Measurements from ENCODE around the gene MAP3K20.
"Not testable (repeated sequence)": the region's sequence is repeated elsewhere in the genome, so short reads cannot be mapped to it uniquely, and the experiment has no call there.

MAP3K20 gene

DNA sequence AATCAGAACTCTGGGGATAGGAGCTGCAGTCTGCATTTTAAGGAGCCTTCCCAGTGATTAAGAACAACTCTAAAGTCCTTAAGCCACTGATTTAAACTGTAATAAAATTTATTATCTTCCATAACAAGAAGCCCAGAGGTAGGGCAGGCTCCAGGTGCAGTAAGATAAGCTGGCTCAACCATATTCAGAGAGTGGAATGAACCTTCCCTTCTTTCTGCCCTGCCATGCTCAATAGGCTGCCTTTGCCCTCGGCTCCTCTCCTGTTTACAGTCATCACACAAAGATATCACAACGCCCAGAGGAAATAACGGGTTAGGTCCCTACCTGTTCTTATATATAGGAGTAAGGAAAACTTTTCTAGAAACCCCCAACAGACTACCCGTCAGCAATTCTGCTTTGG, 188.5 kb downstream of the MAP3K20 start:
- no peak for DNase-seq (ENCODE audit: low read depth in 2 of 2, low spot score in 1 of 2)

DNA sequence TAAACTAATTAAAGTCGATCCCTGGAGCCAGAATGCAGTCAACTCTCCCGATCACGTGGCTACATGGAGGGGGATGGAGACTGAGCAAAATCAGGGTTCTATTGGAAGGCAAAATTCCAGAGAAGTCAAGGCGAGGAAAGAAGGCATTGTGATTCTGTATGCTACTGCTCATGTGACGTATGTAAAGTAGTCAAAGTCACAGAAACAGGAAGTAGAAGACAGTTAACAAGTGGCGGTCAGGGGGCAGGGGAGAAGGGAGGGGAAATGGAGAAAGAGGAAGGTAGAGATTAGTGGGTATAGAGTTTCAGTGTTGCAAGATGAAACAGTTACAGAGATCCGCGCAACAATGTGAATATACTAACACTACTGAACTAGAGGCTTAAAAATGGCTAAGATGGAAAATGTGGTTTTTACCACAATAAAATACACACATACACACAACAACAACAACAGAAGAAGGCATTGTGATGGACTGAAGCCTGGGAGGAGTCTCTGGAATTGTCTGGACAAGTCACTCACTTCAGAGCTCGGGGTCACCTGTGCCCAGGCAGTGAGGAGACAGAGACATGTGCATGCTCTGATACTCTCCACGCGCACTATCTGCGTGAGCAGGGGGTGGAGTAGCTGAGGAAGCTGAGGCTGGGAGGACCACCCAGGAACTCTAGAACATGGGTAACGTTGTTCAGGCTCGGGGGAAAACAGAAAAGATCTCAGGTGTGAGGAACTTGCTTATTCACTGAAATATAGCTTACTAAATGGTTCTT, 189.1 kb downstream of the MAP3K20 start:
- DNase-seq (ENCODE audit: low read depth in 2 of 2, low spot score in 1 of 2): no peak

DNA sequence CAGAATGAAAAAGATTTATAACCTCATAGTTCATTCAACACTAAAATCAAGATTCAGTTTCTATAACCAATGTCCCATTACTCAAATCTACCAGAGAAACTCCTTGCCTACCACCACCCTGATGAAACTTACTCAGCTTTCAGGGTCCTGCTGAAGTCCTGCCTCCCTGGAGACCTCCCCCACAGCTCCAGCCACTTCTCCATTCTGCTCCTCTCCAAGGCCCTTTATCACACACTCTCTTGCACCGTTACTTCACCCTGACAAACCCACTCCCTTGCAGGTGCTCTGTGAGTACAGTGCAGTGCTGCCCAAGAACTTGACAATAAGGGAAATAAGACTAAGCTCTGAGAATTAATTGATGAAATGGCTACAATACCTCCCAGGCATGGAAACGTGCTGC, 195.5 kb downstream of the MAP3K20 start:
- DNase-seq (ENCODE audit: low read depth in 2 of 2, low spot score in 1 of 2): no peak

DNA sequence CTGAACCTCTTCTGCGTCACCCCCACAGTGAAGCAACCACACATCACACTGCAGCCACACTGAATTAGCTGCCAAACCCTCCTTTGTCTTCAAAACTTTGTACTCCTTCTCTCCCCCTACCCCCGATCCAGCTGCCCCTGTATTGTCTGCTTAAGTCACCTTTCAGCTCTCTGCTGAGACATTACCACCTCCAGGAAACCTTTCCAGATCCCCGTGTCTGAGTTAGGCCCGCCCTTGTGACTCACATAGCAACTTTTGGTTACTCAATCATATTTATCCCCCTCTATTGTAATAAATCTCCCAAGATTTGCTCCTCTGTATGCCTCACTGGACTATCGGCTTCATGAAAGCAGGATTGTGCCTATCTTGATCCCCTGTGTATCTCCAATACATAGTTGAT, 196.2 kb downstream of the MAP3K20 start:
- no peak for DNase-seq (ENCODE audit: low read depth in 2 of 2, low spot score in 1 of 2)

DNA sequence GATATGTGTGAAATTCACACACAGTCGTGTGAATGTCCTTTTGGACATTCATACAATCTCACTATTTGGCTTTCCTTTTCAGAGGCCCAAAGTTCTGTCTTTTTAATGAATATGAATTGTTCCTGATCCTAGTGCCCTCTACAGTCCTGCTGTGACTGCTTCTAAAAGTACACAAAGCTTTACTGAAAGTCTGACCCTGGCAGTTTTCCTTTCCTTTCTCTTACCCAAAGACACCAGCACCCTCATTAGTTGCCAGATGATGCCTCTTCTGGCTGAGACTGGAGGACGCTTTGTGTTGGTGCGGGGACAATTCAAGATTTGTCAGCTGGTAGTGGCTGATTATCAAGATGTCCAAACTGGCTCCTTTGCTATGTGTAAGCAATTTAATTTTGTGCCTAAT, 197.2 kb downstream of the MAP3K20 start:
- no peak for DNase-seq (ENCODE audit: low read depth in 2 of 2, low spot score in 1 of 2)

DNA sequence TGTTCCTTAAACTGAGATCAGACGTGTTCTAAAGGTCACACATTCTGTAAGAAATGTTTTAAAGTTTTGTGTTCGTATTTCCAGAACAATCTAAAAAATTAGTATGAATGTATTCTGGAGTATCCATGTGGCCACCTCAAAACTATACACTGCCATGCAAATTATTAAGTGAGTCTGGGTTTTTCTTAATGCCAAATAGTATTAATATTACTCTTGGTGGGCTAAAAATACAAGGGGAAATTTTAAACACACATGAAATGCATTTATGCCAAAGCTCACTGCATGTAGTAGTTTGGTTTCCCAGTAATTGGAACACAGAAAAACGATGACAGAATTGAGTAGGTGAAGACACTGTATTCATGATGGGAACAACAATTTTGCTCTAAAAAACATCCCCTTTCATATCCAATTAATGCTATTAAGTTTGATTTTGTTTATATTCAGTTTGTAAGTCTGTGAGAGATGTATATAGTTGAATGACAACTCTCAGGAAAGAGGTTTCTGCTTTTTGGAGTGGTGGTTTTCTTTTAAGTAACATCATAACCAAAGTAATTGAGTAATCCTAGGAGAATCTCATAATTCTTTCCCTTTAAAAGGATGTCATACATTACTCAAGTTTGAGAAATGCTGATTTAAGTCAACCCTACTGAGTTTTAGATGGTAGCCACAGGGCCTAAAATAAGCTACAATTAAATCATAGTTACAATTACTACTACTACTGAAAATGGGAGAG, 203.3 kb downstream of the MAP3K20 start:
- DNase-seq (ENCODE audit: low read depth in 2 of 2, low spot score in 1 of 2): no peak

DNA sequence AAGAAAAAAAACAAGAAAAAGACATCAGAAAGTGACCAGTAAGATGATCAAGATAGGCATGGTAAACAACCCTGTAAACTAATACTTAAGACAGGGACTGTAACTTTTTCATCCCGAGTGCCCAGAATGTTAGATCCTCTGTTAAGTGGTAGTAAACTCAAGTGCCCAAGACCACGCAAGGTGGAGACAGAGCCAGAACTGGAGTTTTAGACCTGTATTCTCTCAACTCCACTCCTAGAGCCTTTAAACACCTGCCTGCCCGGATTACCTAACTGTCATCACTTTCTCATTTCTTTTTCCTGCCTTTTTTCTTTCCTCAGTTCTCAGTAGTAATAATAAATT, 203.9 kb downstream of the MAP3K20 start:
- no peak for DNase-seq (ENCODE audit: low read depth in 2 of 2, low spot score in 1 of 2)

DNA sequence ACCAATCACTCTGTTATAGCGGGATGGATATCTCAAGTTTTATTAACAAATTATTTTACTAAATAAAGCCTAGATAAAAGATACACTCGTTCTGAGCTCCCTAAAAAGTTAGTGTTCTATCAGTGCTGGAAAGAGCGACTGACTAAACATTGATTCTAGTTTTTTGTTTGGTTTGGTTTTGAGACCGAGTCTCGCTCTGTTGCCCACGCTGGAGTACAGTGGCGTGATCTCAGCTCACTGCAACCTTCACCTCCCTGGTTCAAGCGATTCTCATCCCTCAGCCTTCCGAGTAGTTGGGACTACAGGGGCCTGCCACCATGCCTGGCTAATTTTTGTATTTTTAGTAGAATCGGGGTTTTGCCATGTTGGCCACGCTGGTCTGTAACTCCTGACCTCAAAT, 205.2 kb downstream of the MAP3K20 start:
- no peak for DNase-seq (ENCODE audit: low read depth in 2 of 2, low spot score in 1 of 2)

DNA sequence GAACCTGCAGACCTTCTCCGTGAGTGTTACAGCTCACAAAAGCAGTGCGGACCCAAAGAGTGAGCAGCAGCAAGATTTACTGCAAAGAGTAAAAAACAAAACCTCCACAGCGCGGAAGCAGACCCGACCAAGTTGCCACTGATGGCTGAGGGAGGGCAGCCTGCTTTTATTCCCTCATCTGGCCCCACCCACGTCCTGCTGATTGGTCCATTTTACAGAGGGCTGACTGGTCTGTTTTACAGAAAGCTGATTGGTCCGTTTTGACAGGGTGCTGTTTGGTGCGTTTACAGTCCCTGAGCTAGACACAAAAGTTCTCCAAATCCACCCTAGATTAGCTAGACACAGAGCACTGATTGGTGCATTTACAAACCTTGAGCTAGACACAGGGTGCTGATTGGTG, 206.3 kb downstream of the MAP3K20 start:
- DNase-seq (ENCODE audit: low read depth in 2 of 2, low spot score in 1 of 2): not testable (repeated sequence)

DNA sequence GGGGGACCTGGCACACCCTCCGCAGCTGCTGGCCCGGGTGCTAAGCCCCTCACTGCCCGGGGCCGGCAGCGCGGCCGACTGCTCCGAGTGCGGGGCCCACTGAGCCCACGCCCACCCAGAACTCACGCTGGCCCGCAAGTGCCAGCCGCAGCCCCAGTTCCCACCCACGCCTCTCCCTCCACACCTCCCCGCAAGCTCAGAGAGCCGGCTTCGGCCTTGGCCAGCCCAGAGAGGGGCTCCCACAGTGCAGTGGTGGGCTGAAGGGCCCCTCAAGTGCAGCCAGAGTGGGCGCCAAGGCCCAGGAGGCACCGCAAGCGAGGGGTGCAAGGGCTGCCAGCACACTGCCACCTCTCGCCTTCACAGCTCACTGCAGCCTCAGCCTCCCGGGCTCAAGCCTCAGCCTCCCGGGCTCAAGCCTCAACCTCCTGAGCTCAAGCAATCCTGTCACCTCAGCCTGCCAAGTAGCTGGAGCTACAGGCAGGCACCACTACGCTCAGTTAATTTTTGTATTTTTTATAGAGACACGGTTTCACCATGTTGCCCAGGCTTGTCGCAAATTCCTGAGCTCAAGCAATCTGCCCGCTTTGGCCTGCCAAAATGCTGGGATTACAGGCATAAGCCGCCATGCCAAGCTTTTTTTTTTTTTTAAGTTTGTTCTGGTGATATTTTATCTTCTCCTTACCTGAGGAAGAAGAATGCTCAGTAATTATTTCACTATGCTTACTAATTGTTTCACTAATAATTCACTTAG, 207.3 kb downstream of the MAP3K20 start:
- DNase-seq (ENCODE audit: low read depth in 2 of 2, low spot score in 1 of 2): no peak

DNA sequence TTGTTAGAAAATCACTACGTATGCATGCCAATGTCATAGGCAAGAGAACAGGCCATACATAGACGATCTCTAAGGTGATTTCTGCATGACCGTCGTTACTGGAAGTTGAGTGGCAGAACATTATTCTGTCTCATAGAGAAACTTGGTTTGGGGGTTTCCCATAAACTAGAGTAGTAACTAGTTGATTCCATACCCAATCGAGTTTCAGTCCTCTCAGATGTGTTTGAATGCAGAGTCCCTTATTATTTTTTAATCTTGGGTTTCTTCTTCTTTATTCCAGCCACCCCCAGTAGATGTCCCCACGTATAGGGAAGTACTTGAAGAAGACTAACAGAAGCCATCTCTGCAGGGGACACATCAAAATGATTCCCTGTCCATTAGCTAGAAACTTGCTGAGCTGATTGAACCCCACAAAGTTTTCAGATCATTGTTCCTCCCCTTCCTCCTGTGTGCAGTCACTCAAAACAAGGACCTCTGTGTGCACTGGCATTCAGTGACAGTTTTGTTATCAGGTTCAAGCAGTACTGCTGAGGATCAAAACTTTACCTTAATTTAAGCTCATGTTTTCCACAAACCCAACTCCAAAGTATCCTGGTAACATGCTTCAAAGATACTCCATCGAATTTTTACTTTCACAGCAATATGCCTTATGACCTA, 210.6 kb downstream of the MAP3K20 start:
- DNase-seq (ENCODE audit: low read depth in 2 of 2, low spot score in 1 of 2): no peak

DNA sequence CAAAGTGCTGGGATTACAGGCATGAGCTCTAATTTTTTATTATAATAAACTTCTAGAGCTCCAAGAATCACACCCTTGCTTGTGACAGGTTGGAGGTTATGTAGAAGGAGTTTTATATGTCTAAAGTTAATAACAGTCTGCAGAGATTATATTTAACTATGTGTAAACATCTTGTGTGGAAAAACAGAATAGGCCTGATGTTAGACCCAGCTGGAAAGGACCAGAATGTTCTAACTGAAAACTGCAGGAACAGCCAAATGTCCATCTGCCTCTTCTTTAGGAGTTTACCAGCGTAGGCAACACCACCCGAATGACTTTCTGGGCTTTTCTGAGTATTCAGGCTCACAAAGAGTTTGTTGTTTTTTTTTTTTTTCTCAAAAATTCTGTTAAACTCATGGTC, 211.9 kb downstream of the MAP3K20 start:
- no peak for DNase-seq (ENCODE audit: low read depth in 2 of 2, low spot score in 1 of 2)

DNA sequence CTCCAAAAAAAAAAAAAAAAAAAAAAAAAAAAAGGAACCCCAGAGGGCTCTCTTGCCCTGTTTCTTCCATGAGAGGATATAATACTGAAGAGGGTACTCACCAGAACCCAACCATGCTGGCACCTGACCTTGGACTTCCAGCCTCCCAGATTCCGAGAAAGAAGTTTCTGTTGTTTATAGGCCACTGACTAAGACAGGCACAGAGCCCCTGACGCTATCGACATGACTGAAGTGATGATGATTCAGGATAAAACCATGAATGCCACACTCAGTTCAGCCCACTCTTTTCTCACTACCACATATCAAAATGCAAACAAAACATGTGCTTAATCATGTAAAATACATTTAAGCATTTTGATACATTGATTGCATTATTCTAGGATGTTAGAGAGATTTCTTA, 212.9 kb downstream of the MAP3K20 start:
- DNase-seq (ENCODE audit: low read depth in 2 of 2, low spot score in 1 of 2): no peak

DNA sequence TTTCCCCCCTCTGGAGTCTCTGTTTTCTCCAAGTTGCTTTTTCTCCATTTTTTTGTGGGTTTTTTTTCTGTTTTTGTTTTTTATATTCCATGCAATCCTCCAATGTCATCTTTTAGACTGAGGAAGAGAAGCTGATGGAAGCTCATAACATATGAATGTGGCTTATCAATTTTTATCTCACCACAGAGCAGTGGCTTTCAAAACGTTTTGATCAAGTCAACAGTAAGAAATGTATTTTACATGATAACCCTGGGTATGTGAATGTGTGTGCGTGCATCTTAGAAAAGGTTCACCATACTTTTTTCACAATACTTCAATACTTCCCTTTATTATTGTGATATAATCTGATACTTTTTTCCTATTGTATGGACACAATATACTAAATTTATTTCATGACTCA, 214.4 kb downstream of the MAP3K20 start:
- no peak for DNase-seq (ENCODE audit: low read depth in 2 of 2, low spot score in 1 of 2)

DNA sequence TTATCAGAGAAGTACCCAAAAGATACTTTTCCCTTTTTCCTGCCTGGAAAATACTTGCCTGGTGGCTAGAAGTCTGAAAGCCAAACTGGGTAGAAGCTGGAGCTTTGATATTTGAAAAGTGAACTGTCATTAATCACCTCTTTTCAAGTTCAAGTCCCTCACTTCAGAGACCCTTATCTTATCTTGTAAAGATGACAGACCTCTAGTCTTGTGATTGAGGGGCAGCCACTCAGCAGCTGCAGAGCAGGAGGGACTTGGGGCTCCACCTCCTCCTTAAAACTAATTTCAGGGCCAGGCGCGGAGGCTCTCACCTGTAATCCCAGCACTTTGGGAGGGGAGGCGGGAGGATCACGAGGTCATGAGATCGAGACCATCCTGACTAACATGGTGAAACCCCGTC, 214.9 kb downstream of the MAP3K20 start:
- no peak for DNase-seq (ENCODE audit: low read depth in 2 of 2, low spot score in 1 of 2)

DNA sequence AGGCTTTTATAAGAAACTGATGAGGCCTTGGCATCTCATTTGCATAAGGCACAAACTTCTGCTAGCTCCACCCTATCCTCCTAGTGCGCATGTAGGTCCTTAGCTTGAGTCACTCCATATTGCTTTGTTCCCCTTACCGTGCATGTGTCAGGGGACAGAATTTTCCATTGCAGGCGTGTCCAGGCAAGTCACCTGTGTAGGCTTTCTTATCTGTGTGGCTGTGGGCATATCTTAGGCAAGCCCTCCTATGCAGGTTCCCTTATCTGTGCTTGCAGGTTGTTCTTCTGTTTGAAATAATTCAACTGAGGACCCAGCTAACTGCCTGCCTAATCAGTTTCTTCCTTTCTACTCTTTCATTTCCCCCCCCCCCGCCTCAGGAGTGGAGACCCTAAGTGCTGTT, 215.8 kb downstream of the MAP3K20 start:
- DNase-seq (ENCODE audit: low read depth in 2 of 2, low spot score in 1 of 2): no peak

DNA sequence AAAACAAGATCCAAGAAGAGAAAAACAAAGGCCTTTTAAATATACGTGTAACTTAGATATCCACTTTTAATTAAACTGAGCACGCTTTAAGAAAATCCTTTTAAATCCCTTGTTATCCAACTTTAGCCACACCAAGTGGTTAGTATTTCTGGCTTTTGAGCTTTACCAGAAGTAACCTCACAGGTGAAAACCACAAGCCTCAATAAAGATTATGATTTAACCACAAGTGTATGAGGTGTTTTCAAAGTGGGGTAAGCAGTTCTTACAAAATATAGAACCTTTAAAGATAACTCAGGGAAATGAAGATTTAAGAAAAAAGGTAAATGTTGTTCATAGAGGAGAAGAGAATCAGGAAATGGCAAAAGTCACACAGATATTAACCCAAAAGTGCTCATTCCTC, 220.6 kb downstream of the MAP3K20 start:
- no peak for DNase-seq (ENCODE audit: low read depth in 2 of 2, low spot score in 1 of 2)

DNA sequence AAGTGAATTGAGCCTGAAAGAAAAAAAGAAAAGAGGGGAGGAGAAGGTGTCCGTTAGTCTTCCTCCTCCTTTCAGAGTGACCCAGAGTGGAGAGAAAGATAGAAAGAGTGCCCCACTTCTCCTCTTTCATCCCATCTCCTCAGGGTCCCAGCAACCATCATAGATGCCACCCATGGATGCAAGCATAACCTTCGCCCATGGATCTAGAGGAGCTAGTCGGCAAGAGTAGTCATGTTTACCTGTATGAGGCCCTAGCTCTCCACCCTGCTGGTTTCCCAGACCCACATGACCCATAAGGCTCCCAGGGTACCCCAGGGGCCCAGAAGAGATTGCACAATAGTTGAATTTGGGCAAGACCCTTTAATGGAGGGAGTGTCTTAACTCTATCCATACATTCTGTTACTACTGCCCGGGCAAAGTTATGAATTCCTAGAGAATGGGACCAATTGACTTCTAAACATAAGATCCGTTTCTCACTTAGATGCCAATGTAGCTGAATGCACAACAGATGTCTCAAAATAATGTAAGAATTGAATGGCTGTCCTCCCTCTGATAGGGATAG, 223.0 kb downstream of the MAP3K20 start:
- no peak for DNase-seq (ENCODE audit: low read depth in 2 of 2, low spot score in 1 of 2)

DNA sequence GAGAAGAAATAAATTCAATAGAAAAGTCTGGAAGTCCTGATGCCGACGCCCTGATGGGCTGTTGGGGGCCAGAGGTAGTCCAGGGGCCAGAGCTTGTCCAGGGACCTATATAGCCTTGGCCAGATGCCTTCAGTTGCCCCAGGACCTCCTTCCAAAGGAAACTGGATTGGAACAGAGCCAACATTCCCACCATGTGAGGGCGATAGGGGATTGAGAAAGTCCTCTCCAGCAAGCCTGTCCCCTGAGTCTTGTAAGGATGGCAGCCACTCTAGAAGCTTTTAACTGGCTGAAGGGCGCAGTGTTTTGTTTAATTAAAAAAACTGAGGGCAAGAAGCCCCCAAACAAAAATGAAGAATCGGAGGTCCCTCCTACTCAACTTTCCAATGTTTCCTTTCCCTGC, 224.1 kb downstream of the MAP3K20 start:
- DNase-seq (ENCODE audit: low read depth in 2 of 2, low spot score in 1 of 2): no peak

DNA sequence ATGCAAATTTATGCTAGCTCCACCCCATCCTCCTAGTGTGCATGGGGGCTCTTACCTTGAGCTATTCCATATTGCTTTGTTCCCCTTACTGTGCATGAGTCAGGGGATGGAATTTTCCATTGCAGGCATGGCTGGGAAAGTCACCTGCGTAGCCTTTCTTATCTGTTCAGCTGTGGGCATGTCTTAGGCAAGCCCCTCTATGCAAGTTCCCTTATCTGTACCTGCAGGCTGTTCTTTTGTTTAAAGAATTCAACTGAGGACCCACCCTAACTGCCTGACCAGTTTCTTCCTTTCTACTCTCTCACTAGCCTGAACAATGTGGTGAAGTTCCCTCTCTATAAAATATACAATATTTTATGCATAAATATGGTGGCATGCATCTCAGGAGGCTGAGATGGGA, 224.8 kb downstream of the MAP3K20 start:
- no peak for DNase-seq (ENCODE audit: low read depth in 2 of 2, low spot score in 1 of 2)

DNA sequence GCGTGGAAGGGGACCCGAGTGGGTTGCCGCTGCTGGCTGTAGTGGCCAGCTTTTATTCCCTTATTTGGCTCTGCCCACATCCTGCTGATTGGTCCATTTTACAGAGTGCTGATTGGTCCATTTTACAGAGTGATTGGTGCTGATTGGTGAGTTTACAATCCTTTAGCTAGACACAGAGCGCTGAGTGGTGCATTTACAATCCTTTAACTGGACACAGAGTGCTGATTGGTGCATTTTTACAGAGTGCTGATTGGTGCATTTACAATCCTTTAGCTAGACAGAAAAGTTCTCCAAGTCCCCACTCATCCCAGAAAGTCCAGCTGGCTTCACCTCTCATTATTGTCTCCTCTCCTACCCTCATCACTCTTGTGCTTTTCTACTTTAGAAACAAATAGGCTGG, 225.9 kb downstream of the MAP3K20 start:
- not testable (repeated sequence) for DNase-seq (ENCODE audit: low read depth in 2 of 2, low spot score in 1 of 2)

All from stimulated activated CD8-positive, alpha-beta memory T cell treated with anti-CD3 and anti-CD28 coated beads, Interleukin-4, amount 100 ng/mL, for 1 hour (primary cell).